Peyer's patch (tissue), 4 donors: Measurements from ENCODE around the gene C5orf22.

Source experiments
- POLR2A ChIP-seq, 2 donors: fragments of 450-650 bp; IDR thresholded peaks; one replicate each; pipeline ENCODE4 v1.5.1; 2017; ENCODE audit warnings: antibody characterized with exemption in 2 of 2, mild to moderate bottlenecking in 2 of 2, moderate library complexity in 2 of 2
- TF ChIP-seq, protein P1 (sequence below), 6 experiments: fragments of 450-650 bp in 4 of 6; fragments of 200-600 bp in 2 of 6; sonication (generic) in 1 of 6; IDR thresholded peaks; one replicate each; pipeline ENCODE4 v1.5.1; 2017 to 2019; ENCODE audit warnings: antibody characterized with exemption in 6 of 6, mild to moderate bottlenecking in 3 of 6, moderate library complexity in 1 of 6

DNA sequence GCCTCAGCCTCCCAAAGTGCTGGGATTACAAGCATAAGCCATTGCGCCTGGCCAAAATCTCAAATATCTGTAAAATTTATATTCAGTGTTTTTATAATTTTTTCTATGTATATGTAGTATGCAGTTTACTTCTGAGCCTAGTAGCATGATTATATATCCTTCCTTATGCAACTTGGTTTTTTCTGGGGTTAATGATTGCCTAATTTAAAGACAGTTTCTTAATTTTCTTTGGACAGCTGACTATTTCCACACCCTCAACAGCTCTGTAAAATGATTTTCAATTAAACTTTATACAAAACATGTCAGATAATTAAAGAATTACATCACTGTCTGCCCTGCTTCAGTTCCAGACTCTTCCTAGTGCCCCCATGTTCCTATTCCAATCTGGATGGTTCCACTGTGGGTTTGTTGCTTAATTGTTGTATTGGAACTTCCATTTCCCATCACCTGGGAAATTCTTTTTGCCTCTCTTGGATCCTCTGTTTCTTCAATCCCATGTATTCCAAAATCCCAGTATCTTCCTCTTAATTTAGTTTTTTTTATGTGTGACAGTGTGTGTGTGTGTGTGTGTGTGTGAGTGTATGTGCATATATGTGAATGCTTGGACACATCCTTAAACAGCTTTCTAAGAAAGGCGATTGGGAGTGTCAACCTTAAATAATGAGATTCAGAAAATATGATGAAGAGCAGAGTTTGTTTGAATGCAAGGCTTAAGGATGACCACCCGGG, 53.2 kb downstream of the C5orf22 start:
- TF ChIP-seq, protein P1, sequence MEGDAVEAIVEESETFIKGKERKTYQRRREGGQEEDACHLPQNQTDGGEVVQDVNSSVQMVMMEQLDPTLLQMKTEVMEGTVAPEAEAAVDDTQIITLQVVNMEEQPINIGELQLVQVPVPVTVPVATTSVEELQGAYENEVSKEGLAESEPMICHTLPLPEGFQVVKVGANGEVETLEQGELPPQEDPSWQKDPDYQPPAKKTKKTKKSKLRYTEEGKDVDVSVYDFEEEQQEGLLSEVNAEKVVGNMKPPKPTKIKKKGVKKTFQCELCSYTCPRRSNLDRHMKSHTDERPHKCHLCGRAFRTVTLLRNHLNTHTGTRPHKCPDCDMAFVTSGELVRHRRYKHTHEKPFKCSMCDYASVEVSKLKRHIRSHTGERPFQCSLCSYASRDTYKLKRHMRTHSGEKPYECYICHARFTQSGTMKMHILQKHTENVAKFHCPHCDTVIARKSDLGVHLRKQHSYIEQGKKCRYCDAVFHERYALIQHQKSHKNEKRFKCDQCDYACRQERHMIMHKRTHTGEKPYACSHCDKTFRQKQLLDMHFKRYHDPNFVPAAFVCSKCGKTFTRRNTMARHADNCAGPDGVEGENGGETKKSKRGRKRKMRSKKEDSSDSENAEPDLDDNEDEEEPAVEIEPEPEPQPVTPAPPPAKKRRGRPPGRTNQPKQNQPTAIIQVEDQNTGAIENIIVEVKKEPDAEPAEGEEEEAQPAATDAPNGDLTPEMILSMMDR (IDR thresholded peaks at IDR 0.05), result no peak
- no peak for TF ChIP-seq POLR2A (IDR thresholded peaks at IDR 0.05)
